BE2C (cell line): ENCODE measurements around the gene TMEM139.

Source experiments
- DNase-seq: peaks from one replicate; pipeline ENCODE4 v3.0.0-alpha.2; 2020
- H3K27me3 ChIP-seq: fragments of 250-450 bp; sonication (Bioruptor Pico); 2 replicates; pipeline ENCODE4 v1.5.1; 2020; ENCODE audit warnings: mild to moderate bottlenecking
- H3K36me3 ChIP-seq: fragments of 250-450 bp; sonication (Bioruptor Pico); 2 replicates; pipeline ENCODE4 v1.5.1; 2020; ENCODE audit warnings: mild to moderate bottlenecking
- H3K4me1 ChIP-seq: fragments of 250-450 bp; sonication (Bioruptor Pico); 2 replicates; pipeline ENCODE4 v1.5.1; 2020
- H3K4me3 ChIP-seq: 2 replicates; pipeline ENCODE4 v1.5.1; 2011; ENCODE audit warnings: low read depth, low read length
- H3K9me3 ChIP-seq: fragments of 250-450 bp; sonication (Bioruptor Pico); 2 replicates; pipeline ENCODE4 v1.5.1; 2020
- TF ChIP-seq, protein P1 (sequence below): IDR thresholded peaks from 2 replicates; pipeline ENCODE4 v1.5.1; 2012; ENCODE audit warnings: mild to moderate bottlenecking, low read depth, low read length

The TMEM139 gene

DNA sequence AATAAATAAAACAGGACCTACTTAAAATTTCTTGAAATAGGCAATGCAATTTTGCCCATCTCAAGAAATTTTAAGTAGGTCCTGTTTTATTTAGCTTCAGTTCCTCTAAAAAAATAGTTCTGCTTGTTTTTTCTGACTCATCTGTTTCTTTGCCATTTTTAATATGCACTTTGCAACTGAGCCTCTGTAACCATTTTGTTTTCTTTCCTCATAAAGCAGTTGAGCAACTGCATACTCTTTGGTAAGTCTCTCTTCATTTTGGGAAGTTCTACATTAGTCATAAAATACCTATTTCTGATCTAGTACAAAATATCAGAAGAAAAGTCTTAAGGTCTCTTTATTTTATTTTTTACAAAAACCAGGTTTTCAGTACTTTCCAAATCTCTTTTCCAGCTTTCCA is 44.9 kb upstream of the TMEM139 start:
- no peaks in the 10 kb centered on the region for H3K36me3 ChIP-seq
- no peak for DNase-seq
- TF ChIP-seq, protein P1, sequence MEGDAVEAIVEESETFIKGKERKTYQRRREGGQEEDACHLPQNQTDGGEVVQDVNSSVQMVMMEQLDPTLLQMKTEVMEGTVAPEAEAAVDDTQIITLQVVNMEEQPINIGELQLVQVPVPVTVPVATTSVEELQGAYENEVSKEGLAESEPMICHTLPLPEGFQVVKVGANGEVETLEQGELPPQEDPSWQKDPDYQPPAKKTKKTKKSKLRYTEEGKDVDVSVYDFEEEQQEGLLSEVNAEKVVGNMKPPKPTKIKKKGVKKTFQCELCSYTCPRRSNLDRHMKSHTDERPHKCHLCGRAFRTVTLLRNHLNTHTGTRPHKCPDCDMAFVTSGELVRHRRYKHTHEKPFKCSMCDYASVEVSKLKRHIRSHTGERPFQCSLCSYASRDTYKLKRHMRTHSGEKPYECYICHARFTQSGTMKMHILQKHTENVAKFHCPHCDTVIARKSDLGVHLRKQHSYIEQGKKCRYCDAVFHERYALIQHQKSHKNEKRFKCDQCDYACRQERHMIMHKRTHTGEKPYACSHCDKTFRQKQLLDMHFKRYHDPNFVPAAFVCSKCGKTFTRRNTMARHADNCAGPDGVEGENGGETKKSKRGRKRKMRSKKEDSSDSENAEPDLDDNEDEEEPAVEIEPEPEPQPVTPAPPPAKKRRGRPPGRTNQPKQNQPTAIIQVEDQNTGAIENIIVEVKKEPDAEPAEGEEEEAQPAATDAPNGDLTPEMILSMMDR: no peak
- H3K27me3 ChIP-seq: 0 out of 2 replicates have a peak, but pooled peaks cover 3% of the 10 kb centered on the region
- H3K9me3 ChIP-seq: no peaks in the 10 kb centered on the region
- H3K4me1 ChIP-seq: no peaks in the 10 kb centered on the region
- H3K4me3 ChIP-seq: no peak overlapping the region

DNA sequence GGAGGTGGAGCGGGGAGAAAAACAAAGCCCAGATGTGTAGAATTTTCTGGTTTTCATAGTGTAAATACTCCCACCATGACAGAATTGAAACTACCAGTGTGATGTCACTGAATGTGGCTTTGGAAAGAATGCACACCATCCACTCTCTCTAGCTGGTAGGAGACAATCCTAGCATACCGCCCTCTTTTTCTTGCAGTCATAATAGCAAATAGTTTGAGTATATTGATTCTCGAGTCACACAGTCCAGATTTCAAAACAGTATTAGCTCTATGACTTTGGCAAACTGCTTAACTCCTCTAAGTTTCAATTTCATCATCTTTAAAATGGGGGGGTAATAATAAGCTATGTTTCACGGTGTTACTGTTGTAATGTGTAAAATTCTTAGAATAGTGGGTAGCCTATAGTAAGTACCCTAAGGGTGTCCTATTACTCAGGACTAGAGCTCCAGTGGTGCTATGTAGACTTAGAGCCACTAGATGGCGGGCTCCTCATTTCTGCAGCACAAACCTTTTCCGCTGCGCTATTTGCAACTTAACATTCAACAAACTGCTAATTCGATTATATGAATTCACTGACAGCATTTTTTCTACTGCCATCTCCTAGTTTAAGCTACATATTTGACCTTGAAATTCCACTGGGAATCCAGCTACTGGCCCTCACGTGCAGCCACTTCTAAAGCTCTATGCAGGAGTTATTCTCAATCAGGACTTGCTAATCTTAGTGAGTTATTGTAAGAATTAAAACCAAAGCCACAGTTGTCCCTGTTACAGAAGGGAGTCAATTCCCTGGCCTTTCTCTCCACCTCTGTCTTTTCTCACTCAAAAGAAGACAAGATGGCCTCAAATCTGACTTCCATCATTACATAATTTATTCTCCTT is 44.2 kb upstream of the TMEM139 start:
- no peak overlapping the region for H3K4me3 ChIP-seq
- no peaks in the 10 kb centered on the region for H3K4me1 ChIP-seq
- DNase-seq: peak; percentile 67
- TF ChIP-seq, protein P1: peak; percentile 94
- H3K27me3 ChIP-seq: peaks cover 3% of the 10 kb centered on the region; the same call in 1 of the 2 replicates
- H3K36me3 ChIP-seq: no peaks in the 10 kb centered on the region
- H3K9me3 ChIP-seq: no peaks in the 10 kb centered on the region

DNA sequence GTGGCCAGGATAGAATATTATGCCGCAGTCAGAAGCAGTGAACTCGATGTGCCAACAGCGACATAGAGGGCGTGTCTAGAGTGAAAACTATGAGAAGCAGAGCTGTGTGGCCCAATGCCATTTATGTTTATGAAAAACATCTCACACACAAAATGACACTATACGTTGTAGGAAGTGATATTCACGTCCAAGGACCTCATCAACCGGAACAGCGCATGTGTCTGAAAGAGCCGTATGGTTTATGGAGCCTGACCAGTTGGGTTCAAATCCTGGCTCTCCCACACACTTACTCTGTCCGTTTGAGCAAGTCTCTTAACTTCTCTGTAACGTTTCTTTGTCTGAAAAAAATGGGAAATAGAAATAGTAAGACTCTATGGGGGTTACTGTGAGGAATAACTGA is 42.5 kb upstream of the TMEM139 start:
- TF ChIP-seq, protein P1: no peak
- H3K36me3 ChIP-seq: no peaks in the 10 kb centered on the region
- no peak for DNase-seq
- no peaks in the 10 kb centered on the region for H3K9me3 ChIP-seq
- H3K27me3 ChIP-seq: peaks cover 9% of the 10 kb centered on the region
- H3K4me1 ChIP-seq: no peaks in the 10 kb centered on the region
- H3K4me3 ChIP-seq: no peak overlapping the region

DNA sequence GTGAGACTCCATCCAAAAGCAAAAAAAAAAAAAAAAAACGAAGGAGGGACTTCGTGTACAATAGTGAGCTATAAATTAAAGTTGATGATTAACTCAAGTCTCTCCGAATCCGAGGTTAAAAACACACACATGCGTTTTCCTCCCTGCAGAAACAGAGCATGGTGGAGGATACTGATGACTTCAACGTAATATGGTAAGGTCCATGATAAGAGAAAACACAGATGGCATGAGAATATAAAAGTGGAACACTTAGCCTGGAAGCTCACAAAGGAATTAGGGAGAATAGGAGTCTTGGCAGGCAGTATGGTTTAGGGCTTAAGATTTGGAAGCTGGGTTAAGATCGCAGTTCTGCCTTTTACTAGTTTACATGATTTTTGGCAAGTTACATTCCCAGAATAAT is 41.6 kb upstream of the TMEM139 start:
- Histone ChIP-seq H3K9me3 (no peaks in the 10 kb centered on the region), H3K36me3 (no peaks in the 10 kb centered on the region), H3K4me3 (no peak overlapping the region), H3K27me3 (peaks cover 11% of the 10 kb centered on the region), H3K4me1 (no peaks in the 10 kb centered on the region)
- DNase-seq: no peak
- TF ChIP-seq, protein P1: no peak

DNA sequence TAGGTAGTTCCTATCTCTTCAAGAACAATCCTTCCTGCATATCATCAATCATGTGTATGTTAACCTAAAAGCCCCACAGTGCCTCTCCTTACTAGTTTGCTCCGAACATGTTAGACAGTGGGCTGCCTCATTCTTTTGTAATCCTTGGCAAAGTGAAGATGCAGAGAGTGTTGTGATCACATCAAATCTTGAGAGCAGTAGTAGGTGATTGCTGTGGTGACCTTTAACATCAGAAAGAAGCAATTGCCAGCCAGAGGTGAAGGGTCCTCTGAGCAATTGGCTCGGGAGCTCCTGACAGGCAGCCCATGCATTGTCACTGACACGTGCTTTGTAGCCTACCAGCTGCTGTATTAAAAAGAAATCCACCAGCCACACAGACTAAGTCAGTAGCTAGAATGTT is 41.1 kb upstream of the TMEM139 start:
- Histone ChIP-seq H3K4me3 (no peak overlapping the region), H3K4me1 (no peaks in the 10 kb centered on the region), H3K9me3 (no peaks in the 10 kb centered on the region), H3K27me3 (peaks cover 11% of the 10 kb centered on the region), H3K36me3 (no peaks in the 10 kb centered on the region)
- TF ChIP-seq, protein P1: no peak
- no peak for DNase-seq

DNA sequence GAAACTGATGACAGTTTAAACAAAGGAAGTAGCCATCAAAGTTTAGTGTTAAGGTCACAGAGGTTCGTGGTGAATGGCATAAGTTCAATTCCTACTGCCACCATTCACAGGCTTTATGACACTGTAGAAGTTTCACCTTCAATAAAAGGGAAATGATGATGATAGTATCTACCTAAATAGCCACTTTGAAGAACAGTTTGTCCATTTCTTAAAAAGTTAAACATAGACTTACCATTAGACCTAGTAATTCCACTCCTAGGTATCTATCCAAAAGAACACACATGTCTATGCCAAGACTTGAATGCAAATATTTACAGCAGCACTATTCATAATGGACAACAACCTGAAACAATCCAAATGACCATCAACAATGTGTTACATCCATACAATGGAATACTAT is 40.4 kb upstream of the TMEM139 start:
- Histone ChIP-seq H3K4me1 (no peaks in the 10 kb centered on the region), H3K4me3 (no peak overlapping the region), H3K36me3 (no peaks in the 10 kb centered on the region), H3K9me3 (no peaks in the 10 kb centered on the region), H3K27me3 (peaks cover 11% of the 10 kb centered on the region)
- TF ChIP-seq, protein P1: no peak
- DNase-seq: no peak
